Kidney tubule cell (primary cell): ENCODE data around the gene UBTD1.
"Not testable (repeated sequence)": the region's sequence is repeated elsewhere in the genome, so short reads cannot be mapped to it uniquely, and the experiment has no call there.

Experiments
- DNase-seq: peaks from one replicate; pipeline ENCODE4 v3.0.0-alpha.2; 2018; ENCODE audit warnings: low spot score

The UBTD1 gene

GRCh38 chr10:97563337-97563736 is 64.6 kb downstream of the UBTD1 start:
- no peak for DNase-seq

GRCh38 chr10:97564776-97565175 is 66.1 kb downstream of the UBTD1 start:
- no peak for DNase-seq

GRCh38 chr10:97566336-97566996 is 67.7 kb downstream of the UBTD1 start:
- DNase-seq, result no peak

GRCh38 chr10:97567891-97568290 is 69.2 kb downstream of the UBTD1 start:
- no peak for DNase-seq

- no peak for DNase-seq
These were observed 71.5 kb downstream of the UBTD1 start for GRCh38 chr10:97570146-97570788.

- DNase-seq, result no peak
These were observed 72.2 kb downstream of the UBTD1 start for GRCh38 chr10:97570789-97571471.

GRCh38 chr10:97571622-97572021 is 72.9 kb downstream of the UBTD1 start:
- peak; percentile 92 for DNase-seq

GRCh38 chr10:97572214-97572989 is 73.7 kb downstream of the UBTD1 start, which contains the start of gene ANKRD2:
Gene ANKRD2, plus strand, starts transcription at chr10:97572779. Its CDS starts 10 bp downstream, at chr10:97572789.
- DNase-seq, result peak; percentile 87

- peak; percentile 92 for DNase-seq
These were observed 74.3 kb downstream of the UBTD1 start for GRCh38 chr10:97573021-97573420.

- no peak for DNase-seq
These were observed 74.9 kb downstream of the UBTD1 start for GRCh38 chr10:97573672-97574071.

GRCh38 chr10:97574374-97575126 is 75.8 kb downstream of the UBTD1 start:
- peak; percentile 100 for DNase-seq

- peak; percentile 79 for DNase-seq
These were observed 76.5 kb downstream of the UBTD1 start for GRCh38 chr10:97575127-97575668.

- DNase-seq, result not testable (repeated sequence)
These were observed 77.8 kb downstream of the UBTD1 start for GRCh38 chr10:97576487-97576886.

- DNase-seq, result no peak
These were observed 79.0 kb downstream of the UBTD1 start for GRCh38 chr10:97577701-97578100.

- DNase-seq, result no peak
These were observed 79.6 kb downstream of the UBTD1 start for GRCh38 chr10:97578171-97578844.

GRCh38 chr10:97580421-97581367 is 82.0 kb downstream of the UBTD1 start:
- DNase-seq, result no peak

- no peak for DNase-seq
These were observed 83.4 kb downstream of the UBTD1 start for GRCh38 chr10:97582169-97582568.

- no peak for DNase-seq
These were observed 84.8 kb downstream of the UBTD1 start for GRCh38 chr10:97583476-97583875.

GRCh38 chr10:97584060-97584797 is 85.5 kb downstream of the UBTD1 start, which contains the start of gene HOGA1:
Gene HOGA1, plus strand, starts transcription at chr10:97584389. Its CDS starts 315 bp downstream, at chr10:97584704.
- DNase-seq, result peak; percentile 98
